Urinary bladder (tissue), 4 donors: ENCODE data around the gene CCDC88A. TPM values are rescaled to one million over a fixed set of nuclear protein-coding genes. Genes with fewer than 3 reads are reported as not detected.
"Not testable (repeated sequence)": the region's sequence is repeated elsewhere in the genome, so short reads cannot be mapped to it uniquely, and the experiment has no call there.

Source experiments
- DNase-seq: peaks from one replicate; pipeline ENCODE4 v3.0.0-alpha.2; 2015; ENCODE audit errors: extremely low spot score
- H3K27ac ChIP-seq: one replicate; pipeline ENCODE4 v1.5.1; 2013; ENCODE audit warnings: low read depth, mild to moderate bottlenecking, moderate library complexity
- H3K36me3 ChIP-seq: one replicate; pipeline ENCODE4 v1.6.1; 2013; ENCODE audit warnings: mild to moderate bottlenecking, moderate library complexity; ENCODE audit not compliant: insufficient read depth
- H3K4me1 ChIP-seq: one replicate; pipeline ENCODE4 v1.6.1; 2013; ENCODE audit warnings: mild to moderate bottlenecking, moderate library complexity; ENCODE audit not compliant: insufficient read depth
- H3K4me3 ChIP-seq: one replicate; pipeline ENCODE4 v1.5.1; 2013; ENCODE audit warnings: low read depth, low read length
- WGBS: extraction: QIAGEN DNeasy Blood & Tissue Kit; methylation state at CpG from one replicate; pipeline ENCODE4 v1.1.7; 2013; 5-methylcytosine and 5-hydroxymethylcytosine counted together
- polyA plus RNA-seq: library from polyadenylated mRNA; stranded (reverse); fragments of 200-250 nt; gene quantifications from one replicate; pipeline ENCODE4 v1.2.3, GENCODE V29; 2013
- total RNA-seq: library from RNA; depleted of rRNA; stranded (reverse); fragments of >200 nt; gene quantifications from one replicate; pipeline ENCODE4 v1.2.3, GENCODE V29; 2014
- donor health status: healthy with polysubstance abuse.
- donor health status: healthy.

CCDC88A gene, protein sequence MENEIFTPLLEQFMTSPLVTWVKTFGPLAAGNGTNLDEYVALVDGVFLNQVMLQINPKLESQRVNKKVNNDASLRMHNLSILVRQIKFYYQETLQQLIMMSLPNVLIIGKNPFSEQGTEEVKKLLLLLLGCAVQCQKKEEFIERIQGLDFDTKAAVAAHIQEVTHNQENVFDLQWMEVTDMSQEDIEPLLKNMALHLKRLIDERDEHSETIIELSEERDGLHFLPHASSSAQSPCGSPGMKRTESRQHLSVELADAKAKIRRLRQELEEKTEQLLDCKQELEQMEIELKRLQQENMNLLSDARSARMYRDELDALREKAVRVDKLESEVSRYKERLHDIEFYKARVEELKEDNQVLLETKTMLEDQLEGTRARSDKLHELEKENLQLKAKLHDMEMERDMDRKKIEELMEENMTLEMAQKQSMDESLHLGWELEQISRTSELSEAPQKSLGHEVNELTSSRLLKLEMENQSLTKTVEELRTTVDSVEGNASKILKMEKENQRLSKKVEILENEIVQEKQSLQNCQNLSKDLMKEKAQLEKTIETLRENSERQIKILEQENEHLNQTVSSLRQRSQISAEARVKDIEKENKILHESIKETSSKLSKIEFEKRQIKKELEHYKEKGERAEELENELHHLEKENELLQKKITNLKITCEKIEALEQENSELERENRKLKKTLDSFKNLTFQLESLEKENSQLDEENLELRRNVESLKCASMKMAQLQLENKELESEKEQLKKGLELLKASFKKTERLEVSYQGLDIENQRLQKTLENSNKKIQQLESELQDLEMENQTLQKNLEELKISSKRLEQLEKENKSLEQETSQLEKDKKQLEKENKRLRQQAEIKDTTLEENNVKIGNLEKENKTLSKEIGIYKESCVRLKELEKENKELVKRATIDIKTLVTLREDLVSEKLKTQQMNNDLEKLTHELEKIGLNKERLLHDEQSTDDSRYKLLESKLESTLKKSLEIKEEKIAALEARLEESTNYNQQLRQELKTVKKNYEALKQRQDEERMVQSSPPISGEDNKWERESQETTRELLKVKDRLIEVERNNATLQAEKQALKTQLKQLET (N-terminal part only)
- total RNA-seq (210 TPM), polyA plus RNA-seq (12.0 TPM)

- DNase-seq = peak; percentile 84
- under 1% methylated on average over 62 of the region's 62 CpGs for WGBS
- no peaks in the 10 kb centered on the region for H3K36me3 ChIP-seq
Measured at GRCh38 chr2:55419679-55420438, at the start of gene CCDC88A. Gene CCDC88A (minus strand): TSS chr2:55419856. CDS start chr2:55419079, 777 bp downstream.

DNA sequence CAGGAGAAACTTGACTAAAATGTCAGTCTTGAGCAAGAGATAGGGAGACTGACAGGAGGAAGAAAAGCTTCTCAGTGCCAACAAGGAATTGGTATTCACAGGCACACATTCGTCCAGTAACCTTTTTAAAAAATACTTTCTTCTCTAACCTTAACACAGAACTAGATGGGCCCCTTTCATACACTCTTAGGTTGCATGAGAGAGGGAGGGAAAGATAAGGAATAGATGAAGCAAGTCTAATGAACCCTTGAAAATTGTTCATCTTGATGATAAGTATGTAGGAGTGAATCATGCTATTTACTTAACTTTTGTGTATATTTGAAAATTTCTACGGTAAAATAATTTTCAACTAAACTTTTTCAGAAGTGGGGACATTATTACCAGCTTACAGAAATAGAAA, 42.0 kb upstream of the CCDC88A start:
- Histone ChIP-seq H3K4me1 (no peaks in the 10 kb centered on the region), H3K27ac (no peak overlapping the region), H3K4me3 (no peak overlapping the region), H3K36me3 (no peaks in the 10 kb centered on the region)
- 69% methylated on average over 2 of the region's 2 CpGs for WGBS
- no peak for DNase-seq

More at GRCh38 chr2:55419679-55420438, at the start of gene CCDC88A:
- H3K4me1 ChIP-seq = no peaks in the 10 kb centered on the region
- peak within 1 kb of the TSS; percentile 53 for H3K27ac ChIP-seq
- peak within 1 kb of the TSS; percentile 65 for H3K4me3 ChIP-seq

- no peaks in the 10 kb centered on the region for H3K36me3 ChIP-seq
- no peak overlapping the region for H3K27ac ChIP-seq
- 69% methylated on average over 3 of the region's 3 CpGs for WGBS
- no peak for DNase-seq
- no peak overlapping the region for H3K4me3 ChIP-seq
- no peaks in the 10 kb centered on the region for H3K4me1 ChIP-seq
Measured at GRCh38 chr2:55460562-55460961, 40.9 kb upstream of the CCDC88A start.

DNA sequence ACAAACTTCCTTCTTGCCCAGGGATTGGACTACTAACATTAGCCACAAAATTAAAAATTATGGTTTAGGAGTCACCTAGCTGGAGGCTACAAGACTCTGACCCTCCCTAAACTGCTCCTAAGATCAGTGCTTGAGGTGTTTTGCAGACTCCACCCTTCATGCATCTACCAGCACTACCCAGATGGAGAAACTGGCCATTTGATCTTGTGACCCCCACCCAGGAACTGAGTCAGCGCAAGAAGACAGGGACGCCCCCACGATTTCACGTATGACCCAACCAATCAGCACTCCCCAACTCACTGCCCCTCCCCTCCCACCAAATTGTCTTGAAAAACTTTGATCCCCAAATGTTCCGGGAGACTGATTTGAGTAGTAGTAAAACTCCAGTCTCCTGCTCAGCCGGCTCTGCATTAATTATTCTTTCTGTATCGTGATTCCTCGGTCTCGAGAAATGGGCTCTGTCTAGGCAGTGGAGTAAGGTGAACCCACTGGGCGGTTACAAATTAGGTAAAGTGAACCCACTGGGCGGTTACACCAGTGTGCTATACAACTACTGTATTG, 40.1 kb upstream of the CCDC88A start:
- DNase-seq = no peak
- WGBS = 92% methylated on average over 11 of the region's 11 CpGs
- Histone ChIP-seq H3K4me3 (no peak overlapping the region), H3K27ac (no peak overlapping the region), H3K4me1 (no peaks in the 10 kb centered on the region), H3K36me3 (no peaks in the 10 kb centered on the region)

DNA sequence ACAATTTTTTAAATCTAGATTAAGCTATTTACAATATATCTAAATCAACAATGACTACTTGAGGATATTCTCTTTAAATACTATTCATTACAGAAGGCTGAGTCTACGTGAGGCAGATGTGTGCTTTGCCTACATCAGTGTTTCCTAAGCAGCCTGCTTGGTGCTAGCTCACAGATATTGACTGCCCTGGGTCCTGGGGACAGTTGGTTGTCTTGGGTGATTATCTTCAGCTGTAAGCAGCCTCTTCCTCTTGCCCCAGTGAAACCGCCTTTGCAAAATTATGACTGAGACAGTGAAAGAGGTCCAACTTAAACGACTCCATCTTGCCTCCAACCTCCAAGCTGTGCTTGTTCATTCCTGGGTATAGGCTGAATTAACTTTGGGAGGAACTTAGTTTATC, 39.6 kb upstream of the CCDC88A start:
- no peak overlapping the region for H3K27ac ChIP-seq
- WGBS = 65% methylated on average over 3 of the region's 3 CpGs

DNA sequence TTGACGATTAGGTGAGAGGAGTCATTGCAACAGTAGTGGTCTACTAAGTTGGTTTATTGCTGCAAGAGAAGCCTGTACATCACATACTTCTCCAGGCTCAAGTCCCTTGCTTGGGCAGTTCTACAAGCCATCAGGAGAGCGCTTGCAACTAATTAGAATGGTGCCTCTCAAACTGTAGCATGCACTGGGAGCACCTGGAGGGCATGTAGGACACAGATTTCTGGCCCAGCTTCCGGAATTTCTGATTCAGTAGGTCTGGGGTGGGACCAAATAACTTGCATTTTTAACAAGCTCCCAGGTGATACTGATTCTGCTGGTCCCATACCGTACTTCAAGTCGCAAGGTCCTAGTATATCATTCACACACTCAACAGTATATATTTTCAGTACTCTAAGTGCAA, 34.5 kb upstream of the CCDC88A start:
- no peak overlapping the region for H3K4me3 ChIP-seq

More for the DNA sequence above, 39.6 kb upstream of the CCDC88A start:
- Histone ChIP-seq H3K4me3 (no peak overlapping the region), H3K36me3 (no peaks in the 10 kb centered on the region), H3K4me1 (no peaks in the 10 kb centered on the region)
- DNase-seq = no peak

DNA sequence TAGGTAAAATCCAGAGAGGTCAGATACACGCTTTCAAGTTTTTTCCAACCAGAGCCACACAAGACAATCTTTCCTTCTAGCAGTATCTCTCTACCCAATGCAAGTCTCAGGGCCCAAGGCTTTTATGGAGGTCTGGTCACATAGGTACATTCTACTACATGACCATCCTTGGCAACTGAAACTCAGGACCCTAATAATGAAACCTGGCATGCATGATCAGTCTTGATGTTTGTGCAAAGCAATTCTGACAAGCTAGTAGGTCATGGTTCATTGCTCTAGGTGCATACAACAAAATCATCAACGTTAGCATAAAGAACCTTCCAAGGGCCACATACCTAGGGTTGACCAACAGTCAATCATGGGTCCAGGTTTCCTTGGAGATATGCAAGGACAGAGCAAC, 33.2 kb upstream of the CCDC88A start:
- WGBS = 85% methylated on average over 2 of the region's 2 CpGs
- H3K27ac ChIP-seq = no peak overlapping the region
- no peak for DNase-seq
- H3K4me1 ChIP-seq = no peaks in the 10 kb centered on the region
- no peak overlapping the region for H3K4me3 ChIP-seq
- H3K36me3 ChIP-seq = no peaks in the 10 kb centered on the region

More for the DNA sequence above, 34.5 kb upstream of the CCDC88A start:
- 88% methylated on average over 5 of the region's 5 CpGs for WGBS
- Histone ChIP-seq H3K4me1 (no peaks in the 10 kb centered on the region), H3K36me3 (no peaks in the 10 kb centered on the region), H3K27ac (no peak overlapping the region)
- DNase-seq = no peak

DNA sequence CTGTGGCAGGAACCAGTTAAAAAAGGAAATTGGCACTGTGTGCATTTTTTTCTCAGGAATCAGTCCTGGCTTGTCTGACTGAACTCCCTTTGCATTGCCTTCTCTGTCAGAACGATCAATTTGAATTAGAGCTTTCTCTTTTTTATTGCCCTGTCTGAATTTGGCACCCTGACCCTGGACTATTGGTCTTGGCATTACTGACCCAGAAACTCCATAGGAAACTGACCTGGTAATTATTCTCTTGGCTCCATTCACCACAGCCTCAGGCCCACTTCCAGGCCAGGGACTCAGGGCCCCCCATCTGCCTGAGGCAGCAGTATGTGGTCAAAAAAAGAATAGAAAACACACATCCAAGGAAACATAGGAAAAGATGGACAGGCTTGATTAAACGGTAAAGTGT, 32.0 kb upstream of the CCDC88A start:
- no peak for DNase-seq
- H3K4me3 ChIP-seq = no peak overlapping the region
- H3K36me3 ChIP-seq = no peaks in the 10 kb centered on the region
- 61% methylated on average over 2 of the region's 2 CpGs for WGBS
- H3K27ac ChIP-seq = no peak overlapping the region
- H3K4me1 ChIP-seq = no peaks in the 10 kb centered on the region

DNA sequence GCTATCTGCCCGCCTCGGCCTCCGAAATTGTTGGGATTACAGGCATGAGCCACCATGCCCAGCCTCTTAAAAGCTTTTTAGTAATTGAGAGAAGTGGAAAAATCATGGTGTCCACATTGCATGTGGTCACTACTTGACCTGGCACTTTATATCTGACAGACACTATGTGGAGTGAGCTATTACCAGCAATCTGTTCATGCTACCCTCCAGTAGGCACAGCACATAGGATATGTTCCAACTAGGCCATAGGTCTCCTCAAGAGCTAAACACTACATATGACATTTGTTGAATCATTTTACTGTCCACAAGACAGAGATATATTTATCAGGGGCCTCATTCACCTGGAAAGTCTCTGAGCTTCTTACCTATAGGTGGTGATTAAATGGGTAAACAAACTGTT, 30.4 kb upstream of the CCDC88A start:
- not testable (repeated sequence) for H3K4me1 ChIP-seq, H3K27ac ChIP-seq, H3K36me3 ChIP-seq, DNase-seq, H3K4me3 ChIP-seq
- 93% methylated on average over 3 of the region's 3 CpGs for WGBS

DNA sequence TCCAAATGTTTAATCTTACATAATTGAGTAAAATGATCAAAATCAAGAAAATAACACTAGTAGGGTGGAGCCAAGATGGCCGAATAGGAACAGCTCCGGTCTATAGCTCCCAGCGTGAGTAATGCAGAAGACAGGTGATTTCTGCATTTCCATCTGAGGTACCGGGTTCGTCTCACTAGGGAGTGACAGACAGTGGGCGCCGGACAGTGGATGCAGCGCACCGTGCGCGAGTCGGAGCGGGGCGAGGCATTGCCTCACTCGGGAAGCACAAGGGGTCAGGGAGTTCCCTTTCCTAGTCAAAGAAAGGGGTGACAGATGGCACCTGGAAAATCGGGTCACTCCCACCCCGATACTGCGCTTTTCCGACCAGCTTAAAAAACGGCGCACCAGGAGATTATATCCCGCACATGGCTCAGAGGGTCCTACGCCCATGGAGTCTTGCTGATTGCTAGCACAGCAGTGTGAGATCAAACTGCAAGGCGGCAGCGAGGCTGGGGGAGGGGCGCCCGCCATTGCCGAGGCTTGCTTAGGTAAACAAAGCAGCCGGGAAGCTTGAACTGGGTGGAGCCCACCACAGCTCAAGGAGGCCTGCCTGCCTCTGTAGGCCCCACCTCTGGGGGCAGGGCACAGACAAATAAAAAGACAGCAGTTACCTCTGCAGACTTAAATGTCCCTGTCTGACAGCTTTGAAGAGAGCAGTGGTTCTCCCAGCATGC, 22.5 kb upstream of the CCDC88A start:
- H3K36me3 ChIP-seq, H3K4me1 ChIP-seq, DNase-seq, H3K27ac ChIP-seq, H3K4me3 ChIP-seq: not testable (repeated sequence)
- WGBS = 88% methylated on average over 27 of the region's 29 CpGs

DNA sequence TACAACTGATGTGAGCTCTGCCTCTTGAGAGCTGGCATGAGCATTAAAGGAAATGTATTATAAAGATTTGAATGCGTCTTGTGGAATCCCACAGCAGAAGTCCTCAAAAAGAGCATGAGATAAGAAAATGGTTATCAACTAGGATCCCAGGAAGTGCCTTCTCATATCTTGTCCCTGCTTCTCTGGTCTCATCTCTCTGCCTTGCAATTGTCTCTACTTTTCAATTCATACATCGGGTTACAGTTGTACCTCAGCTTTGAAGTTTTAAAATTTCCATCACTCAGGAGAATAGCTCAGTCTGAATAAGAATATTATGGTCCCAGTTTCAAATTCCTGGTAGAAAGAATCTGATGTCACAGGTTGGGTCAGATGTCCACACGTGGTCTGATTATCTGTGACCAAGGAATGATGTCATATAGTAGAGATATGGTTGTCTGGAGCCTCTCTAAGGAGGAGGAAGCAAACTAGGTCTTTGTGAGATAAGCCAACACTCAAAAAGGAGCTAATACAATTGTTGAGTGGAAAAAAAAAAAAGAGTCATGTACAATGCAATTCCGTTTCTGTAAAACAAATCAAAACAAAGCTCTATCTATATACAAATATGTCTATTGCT, 21.7 kb upstream of the CCDC88A start:
- no peak for DNase-seq
- Histone ChIP-seq H3K27ac (no peak overlapping the region), H3K4me1 (no peaks in the 10 kb centered on the region), H3K36me3 (no peaks in the 10 kb centered on the region), H3K4me3 (no peak overlapping the region)
- 70% methylated on average over 4 of the region's 4 CpGs for WGBS

DNA sequence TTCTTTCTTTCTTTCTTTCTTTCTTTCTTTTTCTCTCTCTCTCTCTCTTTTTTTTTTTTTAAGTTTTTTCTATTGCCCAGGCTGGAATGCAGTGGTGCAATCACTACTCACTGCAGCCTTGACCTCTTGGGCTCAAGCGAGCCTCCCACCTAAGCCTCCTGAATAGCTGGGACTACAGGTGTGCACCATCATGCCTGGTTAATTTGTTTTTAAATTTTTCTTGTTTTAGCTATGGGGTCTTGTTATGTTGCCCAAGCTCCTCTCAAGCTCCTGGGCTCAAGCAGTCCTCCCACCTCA, 19.4 kb upstream of the CCDC88A start:
- Histone ChIP-seq H3K4me3 (no peak overlapping the region), H3K4me1 (no peaks in the 10 kb centered on the region), H3K27ac (no peak overlapping the region), H3K36me3 (no peaks in the 10 kb centered on the region)
- no peak for DNase-seq
- 94% methylated on average over 1 of the region's 1 CpG for WGBS
